Medulla oblongata (tissue), 1 donor: ENCODE results near the gene MALT1.
"Not testable (repeated sequence)": the region's sequence is repeated elsewhere in the genome, so short reads cannot be mapped to it uniquely, and the experiment has no call there.

Source experiments
- DNase-seq: peaks from one replicate; pipeline ENCODE4 v3.0.0-alpha.2; 2015; ENCODE audit errors: extremely low spot score

MALT1 gene, protein sequence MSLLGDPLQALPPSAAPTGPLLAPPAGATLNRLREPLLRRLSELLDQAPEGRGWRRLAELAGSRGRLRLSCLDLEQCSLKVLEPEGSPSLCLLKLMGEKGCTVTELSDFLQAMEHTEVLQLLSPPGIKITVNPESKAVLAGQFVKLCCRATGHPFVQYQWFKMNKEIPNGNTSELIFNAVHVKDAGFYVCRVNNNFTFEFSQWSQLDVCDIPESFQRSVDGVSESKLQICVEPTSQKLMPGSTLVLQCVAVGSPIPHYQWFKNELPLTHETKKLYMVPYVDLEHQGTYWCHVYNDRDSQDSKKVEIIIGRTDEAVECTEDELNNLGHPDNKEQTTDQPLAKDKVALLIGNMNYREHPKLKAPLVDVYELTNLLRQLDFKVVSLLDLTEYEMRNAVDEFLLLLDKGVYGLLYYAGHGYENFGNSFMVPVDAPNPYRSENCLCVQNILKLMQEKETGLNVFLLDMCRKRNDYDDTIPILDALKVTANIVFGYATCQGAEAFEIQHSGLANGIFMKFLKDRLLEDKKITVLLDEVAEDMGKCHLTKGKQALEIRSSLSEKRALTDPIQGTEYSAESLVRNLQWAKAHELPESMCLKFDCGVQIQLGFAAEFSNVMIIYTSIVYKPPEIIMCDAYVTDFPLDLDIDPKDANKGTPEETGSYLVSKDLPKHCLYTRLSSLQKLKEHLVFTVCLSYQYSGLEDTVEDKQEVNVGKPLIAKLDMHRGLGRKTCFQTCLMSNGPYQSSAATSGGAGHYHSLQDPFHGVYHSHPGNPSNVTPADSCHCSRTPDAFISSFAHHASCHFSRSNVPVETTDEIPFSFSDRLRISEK

DNA sequence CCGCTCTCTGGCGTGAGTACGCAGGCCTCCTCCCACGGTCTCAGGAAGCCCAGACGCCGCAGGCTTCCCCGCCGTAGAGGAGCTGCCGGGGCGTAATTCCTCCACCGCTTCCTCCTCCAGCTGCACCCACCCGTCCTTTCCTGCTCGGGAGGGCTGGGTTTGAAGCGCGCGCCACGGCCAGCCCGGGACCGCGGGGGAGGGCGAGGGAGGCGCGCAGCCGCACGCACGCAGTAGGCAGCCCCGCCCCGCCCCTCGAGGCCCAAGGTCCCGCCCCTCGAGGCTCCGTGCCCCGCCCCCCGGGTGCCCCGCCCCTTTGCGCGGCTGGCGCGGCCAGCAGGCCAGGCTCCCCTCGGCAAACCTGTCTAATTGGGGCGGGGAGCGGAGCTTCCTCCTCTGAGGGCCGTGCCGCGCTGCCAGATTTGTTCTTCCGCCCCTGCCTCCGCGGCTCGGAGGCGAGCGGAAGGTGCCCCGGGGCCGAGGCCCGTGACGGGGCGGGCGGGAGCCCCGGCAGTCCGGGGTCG lies at the start of gene MALT1:
MALT1 (plus strand) TSS at position 355 of the 521 bp plus-strand sequence. CDS start 179 bp downstream, outside the sequence.
- DNase-seq: peak; percentile 89

DNA sequence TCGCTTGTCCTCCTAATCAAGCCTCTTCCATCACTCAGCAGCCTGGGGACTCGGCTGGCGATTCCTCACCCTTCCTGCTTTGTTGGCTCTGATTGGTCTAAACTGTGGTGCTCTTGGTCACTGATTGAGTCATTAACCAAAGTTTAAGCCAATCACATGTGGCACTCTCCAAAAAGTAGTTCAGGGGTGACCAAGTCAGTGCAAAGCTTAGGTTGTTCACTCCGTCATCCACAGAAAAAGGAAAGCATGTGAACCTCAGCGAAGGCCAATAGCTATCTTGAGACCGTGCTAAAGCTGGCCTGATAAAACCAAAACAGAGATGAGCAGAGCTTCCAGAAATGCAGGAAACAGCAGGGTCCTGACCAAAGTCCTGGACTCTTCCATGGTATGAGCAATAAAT lies 47.3 kb upstream of the MALT1 start:
- no peak for DNase-seq

DNA sequence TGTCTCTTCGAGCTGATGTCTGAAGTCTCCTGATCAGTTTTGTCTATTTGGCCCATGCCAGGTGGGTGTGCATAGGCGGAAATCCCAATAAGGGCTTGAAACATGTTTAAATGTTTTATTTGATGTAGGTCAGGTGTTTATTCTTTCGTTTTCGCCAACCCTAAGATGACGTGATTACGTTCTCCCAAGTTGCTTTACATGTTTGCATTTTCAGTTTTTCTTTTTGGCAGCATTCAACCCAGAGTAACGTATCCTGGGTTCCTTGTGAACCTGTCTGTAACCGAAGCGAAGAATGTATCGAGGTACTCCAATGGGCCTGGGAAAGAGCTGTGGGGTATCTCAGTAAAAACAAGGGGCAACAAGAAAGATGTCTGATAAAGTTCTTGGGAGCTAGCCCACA lies 45.4 kb upstream of the MALT1 start:
- no peak for DNase-seq

DNA sequence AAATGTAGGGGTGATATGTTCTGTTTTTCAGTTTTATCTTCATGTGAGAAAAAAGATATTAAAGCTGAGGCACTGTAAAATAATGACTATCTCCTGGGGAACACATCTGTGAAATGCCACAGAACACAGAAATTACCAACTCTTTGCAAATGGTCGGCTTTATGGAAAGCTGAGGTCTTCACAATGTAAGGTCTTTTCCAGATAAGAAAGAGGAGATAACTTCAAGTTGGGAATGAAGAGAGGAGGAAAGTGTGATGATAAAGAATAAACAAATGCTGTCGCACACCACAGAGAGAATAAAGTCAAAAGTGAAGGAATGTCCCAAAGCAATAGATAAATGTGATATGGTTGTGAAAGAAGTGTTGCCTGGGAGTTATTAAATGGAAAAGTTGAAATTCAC lies 41.2 kb upstream of the MALT1 start:
- no peak for DNase-seq

DNA sequence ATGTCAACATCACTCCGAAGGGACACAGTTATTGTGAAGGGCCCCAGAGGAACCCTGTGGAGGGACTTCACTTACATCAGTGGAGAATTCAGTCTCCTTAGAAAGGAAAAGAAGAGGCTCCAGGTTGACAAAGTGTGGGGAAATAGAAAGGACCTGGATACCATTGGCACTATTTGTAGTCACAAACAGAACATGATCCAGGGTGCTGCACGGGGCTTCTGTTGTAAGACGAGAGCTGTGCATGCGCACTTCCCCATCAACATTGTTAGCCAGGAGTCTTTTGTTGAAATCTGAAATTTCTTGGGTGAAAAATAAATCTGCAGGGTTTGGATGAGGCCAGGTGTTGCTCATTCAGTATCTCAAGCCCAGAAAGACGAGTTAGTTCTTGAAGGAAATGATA lies 40.0 kb upstream of the MALT1 start:
- no peak for DNase-seq

DNA sequence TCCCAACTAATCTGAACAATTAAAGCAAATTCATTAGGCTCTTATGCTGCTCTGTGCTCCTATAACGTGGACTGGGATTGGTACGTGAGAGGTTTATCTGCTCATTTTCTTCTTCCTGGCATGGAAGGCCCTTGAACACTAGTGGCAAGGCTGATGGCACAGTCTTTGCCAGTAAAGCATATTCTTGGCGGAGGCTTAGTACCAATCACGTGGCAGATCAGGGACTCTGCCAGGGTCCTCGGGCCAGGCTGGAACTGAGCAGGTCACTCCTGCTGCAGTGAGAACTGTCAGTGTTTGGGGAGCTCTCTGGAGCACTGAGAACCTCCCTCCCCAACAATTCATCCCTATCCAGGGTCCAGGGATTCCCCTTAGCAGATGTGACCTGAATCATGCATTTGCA lies 38.7 kb upstream of the MALT1 start:
- peak; percentile 36 for DNase-seq

DNA sequence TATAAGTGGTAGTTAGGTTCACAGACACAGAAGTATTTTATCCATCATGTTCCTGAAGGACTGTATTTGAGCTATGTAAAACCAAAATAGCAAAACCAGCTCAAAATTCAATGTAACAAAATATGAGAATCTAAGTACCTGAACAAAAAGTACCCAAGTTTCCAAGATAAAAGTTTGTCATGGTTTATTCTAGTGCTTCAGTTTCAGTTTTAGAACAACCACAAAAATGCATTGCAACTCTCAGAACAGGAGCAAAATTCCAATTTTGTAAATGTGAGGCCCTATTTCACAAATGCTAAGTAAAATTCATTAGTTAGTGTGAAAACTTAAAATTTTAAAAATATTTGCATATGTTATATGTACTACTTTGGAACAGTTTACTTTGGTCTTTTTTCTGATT lies 37.4 kb upstream of the MALT1 start:
- no peak for DNase-seq

DNA sequence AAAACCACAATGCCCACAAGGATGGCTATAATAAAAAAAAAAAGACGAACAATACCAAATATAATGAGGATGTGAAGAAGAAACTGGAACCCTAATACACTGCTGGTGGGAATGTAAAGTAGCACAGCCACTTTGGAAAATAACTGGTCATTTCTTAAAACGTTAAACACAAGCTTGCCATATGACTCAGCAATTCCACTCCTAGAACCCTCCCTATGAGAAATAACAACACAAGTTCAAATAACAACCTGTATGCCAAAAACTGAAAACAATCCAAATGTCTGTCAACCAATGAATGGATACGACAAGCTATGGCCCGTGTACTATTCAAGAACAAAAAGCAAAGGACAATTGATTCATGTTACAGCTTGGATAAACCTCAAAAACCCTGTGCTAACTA lies 35.4 kb upstream of the MALT1 start:
- DNase-seq: no peak

DNA sequence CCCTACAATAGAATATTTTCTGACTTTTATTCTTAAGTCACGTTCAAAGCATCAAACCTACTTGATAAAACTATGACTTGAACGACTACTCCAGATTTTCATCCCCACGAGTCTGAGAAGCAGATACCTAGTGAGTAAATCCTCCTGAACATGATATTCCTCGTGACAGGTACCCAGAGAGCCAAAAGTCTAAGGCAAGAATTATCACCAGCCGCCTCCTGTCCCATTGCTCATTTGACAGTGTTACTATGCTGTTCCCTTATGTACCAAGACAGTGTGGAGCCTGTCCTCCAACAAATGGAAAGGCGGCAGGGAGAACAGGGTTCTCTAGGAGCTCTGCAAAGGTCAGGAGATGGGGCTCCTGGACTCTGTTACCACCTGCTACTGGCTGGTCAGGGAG lies 34.1 kb upstream of the MALT1 start:
- DNase-seq: no peak

DNA sequence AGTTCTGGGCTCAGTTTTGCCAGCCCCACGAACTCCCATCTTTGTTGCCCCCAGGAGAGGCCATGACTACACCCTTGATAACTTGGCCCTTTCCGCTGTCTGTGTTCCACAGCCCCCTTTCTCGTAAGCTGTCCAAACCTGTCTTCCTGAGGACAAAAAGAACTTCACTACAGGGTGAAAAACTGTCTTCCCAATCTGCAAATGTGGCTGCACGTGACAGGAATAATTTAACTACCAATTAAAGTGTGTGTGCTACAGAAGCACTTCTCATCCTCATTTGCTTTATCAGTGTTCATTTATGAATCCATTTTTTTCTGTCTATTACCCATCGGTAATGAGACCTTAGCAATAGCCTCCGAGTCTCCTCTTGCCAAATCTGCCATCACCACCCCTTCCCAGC lies 33.3 kb upstream of the MALT1 start:
- no peak for DNase-seq

DNA sequence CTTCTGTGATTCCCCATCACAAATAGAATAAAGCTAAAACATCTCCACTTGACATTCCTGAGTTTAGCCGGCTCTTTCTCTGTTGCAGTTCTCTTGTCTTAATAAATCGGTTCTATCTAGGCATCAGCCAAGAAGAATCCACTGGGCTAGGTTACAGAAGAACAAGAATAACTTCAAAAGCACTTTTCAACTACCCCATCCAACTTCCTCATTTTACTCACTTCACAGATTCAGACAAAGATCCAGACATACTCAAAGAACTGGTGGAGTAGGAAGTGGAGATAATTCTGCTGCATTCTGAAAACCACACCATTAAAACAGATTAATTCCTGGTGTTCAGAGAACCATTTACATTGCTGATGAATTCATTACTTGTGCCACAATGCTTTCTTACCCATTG lies 32.8 kb upstream of the MALT1 start:
- DNase-seq: peak; percentile 69

DNA sequence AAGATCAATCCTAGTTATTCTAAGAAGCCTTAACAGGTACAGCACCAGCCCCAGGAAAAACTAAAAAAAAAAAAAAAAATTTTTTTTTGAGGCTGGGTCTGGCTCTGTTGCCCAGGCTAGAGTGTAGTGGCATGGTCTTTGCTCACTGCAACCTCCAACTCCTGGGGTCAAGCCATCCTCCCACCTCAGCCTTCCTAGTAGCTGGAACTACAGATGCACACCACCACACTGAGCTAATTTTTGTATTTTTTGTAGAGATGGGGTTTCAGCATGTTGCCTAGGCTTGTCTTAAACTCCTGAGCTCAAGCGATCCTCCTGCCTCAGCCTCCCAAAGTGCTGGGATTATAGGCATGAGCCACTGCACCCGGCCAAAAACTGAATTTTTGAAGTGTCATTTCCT lies 32.0 kb upstream of the MALT1 start:
- DNase-seq: no peak

DNA sequence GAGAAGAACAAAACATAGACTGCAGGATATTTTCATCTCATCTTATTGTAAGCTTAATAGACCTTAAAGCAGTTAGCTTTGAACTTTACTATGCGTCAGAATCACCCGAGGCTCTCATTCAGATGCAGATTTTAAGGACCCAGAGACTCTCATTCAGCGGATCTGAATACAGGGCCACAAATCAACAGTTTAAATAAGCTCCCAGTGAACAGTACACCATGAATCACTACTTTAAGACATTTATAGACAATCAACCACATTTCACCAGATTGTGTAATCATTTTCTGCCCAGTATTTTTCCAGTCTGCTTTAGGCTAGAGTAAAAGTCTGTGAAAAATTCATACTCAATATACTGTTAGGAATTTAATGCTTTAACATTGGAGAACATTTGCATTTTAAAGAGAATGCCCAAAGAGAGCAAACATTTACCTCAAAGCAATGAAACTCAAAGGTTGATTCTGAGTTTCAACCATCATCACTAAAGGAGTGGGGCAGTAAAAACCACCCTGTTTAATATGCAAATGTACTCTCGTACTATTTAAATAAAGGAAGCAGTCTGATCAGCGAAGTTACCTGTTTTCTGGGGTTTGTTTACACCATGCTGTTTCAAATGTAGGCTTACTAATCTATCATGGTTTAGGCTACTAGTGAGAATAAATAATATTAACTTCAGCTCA lies 31.4 kb upstream of the MALT1 start:
- DNase-seq: no peak

DNA sequence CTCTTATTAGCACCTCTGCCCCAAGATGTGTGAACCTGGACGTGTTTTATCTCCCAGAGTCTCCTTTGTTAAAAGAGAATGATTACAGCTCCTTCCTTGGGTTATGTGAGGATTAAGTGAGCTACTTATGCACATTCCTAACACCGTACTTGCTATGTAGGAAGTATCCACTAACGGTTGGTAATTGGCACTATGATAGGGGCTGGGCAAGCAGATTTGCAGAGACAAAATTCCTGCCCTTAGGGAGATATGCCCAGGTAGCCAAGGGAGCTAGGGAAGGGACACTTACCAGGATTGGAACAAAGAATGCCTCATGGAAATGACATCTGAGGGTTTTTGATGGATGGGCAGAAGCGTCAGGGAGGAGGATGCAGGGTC lies 30.8 kb upstream of the MALT1 start:
- DNase-seq: no peak

DNA sequence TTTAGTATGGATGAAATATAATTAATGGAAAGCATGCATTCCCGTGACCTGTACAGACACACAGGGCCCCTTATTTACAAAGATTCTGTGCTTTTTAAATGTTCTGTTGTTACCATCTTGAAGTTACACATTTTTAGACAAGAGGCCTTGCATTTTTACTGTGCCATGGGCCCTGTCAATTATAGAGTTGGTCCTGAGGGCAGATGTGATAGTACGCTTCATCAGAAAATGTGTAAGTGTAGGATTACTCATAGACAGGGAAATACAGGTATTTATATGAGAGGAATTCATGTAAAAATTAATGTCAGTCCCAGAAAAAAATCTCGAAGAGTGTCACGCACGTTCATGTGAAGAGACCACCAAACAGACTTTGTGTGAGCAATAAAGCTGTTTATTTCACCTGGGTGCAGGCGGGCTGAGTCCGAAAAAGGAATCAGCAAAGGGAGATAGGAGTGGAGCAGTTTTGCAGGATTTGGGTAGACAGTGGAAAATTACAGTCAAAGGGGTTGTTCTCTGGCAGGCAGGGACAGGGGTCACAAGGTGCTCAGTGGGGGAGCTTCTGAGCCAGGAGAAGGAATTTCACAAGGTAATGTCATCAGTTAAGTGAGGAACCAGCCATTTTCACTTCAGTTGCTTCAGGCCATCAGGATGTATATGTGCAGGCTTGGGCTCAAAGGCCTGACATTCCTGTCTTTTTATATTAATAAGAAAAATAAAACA lies 30.2 kb upstream of the MALT1 start:
- DNase-seq: no peak

DNA sequence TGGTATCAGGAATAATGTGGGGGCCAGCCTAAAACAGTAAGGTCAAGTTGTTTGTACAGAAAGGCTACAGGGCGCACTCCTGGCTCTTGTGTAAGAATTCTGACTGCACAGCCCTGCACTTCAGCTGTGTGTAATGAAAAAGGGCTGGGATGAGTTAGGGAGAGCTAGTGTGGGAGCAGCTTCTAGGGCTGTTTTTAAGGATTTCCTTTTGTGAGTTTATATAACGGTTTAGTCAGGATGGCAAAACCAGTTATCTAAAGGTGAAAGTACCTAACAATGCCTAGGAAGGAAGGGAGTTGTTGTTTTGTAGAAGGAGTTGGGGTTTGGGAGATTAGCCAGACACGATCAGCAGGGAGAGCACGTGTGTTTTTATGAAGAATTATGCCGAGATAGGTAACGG lies 27.7 kb upstream of the MALT1 start:
- not testable (repeated sequence) for DNase-seq

DNA sequence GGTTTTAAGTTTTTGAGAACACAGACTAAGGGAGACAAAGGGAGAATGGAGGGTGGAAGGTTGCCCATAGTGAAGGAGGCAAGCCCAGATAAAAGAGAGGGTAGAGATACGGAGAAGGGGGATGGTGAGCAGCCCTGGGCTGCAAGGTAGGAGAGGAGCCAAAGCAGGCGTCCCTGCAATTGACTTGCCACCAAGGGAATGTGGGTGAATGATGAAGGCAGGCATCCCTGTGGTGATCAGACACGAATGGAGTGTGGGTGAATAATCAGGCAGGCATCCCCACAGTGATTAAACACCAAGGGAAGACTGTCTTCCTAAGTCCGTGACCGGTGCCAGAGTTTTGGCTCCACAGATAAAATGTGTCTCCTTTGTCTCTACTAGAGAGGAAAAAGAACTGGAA lies 25.9 kb upstream of the MALT1 start:
- DNase-seq: no peak

DNA sequence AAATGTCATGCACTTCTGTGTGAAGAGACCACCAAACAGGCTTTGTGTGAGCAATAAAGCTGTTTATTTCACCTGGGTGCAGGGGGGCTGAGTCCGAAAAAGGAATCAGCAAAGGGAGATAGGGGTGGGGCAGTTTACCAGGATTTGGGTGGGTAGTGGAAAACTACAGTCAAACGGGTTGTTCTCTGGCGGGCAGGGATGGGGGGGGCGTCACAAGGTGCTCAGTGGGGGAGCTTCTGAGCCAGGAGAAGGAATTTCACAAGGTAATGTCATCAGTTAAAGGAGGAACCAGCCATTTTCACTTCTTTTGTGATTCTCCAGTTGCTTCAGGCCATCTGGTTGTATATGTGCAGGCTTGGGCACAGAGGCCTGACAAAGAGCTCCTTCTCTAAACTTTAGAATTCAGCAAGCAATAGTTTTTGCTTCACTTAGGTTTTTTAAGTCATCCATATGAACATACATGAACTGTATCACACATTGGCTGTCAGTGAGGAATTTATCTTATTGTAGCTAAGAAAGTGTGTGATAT lies 24.9 kb upstream of the MALT1 start:
- DNase-seq: no peak

DNA sequence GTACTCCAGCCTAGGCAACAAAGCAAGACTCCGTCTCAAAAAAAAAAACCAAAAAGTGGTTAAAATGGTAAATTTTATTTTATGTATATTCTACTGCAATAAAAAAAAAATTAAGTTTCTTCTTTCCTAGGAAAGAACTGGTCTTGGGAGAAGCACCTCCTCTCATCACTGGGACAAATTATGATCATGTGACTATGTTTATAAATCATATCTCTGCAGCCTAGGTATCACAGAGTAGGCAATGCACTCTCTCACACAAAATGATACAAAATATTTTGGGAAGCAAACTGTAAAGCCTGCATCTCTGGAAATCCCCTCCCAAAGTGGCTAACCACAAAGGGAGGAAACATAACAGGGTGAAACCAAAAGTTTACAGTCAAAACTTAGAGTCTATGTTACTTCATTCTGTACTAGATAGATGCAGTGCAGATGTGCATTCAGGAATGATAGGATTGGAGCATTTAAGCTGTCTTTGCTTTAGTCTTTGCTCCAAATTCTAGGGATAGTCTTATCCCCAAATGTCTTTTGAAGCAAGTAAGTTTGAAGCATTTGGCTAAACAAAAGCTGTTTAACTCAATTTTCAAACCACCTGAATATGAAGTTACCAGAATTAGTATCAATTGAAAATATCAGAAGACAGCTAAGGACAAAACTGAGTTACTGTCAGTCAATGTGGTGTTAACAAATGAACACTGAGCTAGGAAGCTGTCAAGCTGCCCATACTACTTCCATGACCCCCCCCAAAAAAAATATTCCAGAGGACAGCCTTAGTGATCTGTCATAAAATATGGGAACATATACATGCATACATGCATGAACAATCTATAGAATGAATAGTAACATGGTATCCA lies 21.1 kb upstream of the MALT1 start:
- DNase-seq: no peak

DNA sequence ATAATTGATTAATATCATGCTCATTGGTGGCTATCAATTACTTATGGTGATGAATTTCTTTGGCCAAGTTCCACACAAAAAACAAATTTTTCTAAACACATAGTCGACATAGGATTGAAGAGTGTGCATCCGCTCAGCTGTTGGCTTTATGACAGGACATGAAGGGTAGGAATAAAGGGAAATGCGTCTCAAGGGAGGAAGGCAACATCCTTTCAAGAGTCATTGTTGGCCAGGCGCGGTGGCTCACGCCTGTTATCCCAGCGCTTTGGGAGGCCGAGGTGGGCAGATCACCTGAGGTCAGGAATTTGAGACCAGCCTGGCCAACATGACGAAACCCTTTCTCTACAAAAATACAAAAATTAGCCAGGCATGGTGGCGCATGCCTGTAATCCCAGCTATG lies 20.4 kb upstream of the MALT1 start:
- DNase-seq: not testable (repeated sequence)
